Sigmoid colon (tissue), 7 donors: ENCODE measurements around the gene SUSD1. TPM values are rescaled to one million over a fixed set of nuclear protein-coding genes. Genes with fewer than 3 reads are reported as not detected.

Experiments used
- DNase-seq: peaks from one replicate; pipeline ENCODE4 v3.0.0-alpha.2; 2019
- H3K27ac ChIP-seq, 4 donors: fragments of 200-600 bp; sonication (generic); one replicate each; pipeline ENCODE4 v1.5.1; 2016 to 2019; ENCODE audit warnings: mild to moderate bottlenecking in 1 of 4
- H3K27me3 ChIP-seq, 3 donors: fragments of 200-600 bp; sonication (generic); one replicate each; pipeline ENCODE4 v1.5.1; 2019; ENCODE audit warnings: mild to moderate bottlenecking in 1 of 3
- H3K36me3 ChIP-seq, 4 donors: fragments of 200-600 bp; sonication (generic); one replicate each; pipeline ENCODE4 v1.5.1; 2016 to 2019
- H3K4me1 ChIP-seq, 4 donors: fragments of 200-600 bp; sonication (generic); one replicate each; pipeline ENCODE4 v1.5.1; 2017 to 2019
- H3K4me3 ChIP-seq, 4 donors: fragments of 200-600 bp; sonication (generic); one replicate each; pipeline ENCODE4 v1.5.1; 2017 to 2019; ENCODE audit warnings: mild to moderate bottlenecking in 2 of 4, moderate library complexity in 1 of 4
- H3K9me3 ChIP-seq, 4 donors: fragments of 200-600 bp in 3 of 4; sonication (generic) in 3 of 4; one replicate each; pipeline versions ENCODE4 v1.5.1 to v1.6.1; 2013 to 2019
- EP300 ChIP-seq, 4 donors: sonication (generic); formaldehyde crosslinking; IDR thresholded peaks; one replicate each; pipeline ENCODE4 v1.6.1; 2017; ENCODE audit warnings: antibody characterized with exemption in 4 of 4
- POLR2A ChIP-seq, 2 donors: fragments of 450-650 bp; IDR thresholded peaks; one replicate each; pipeline ENCODE4 v1.6.1; 2016; ENCODE audit warnings: antibody characterized with exemption in 2 of 2, mild to moderate bottlenecking in 2 of 2, moderate library complexity in 2 of 2
- POLR2AphosphoS5 ChIP-seq, 4 donors: sonication (generic); formaldehyde crosslinking; IDR thresholded peaks; one replicate each; pipeline ENCODE4 v1.6.1; 2017; ENCODE audit warnings: antibody characterized with exemption in 4 of 4
- WGBS, 2 donors: extraction: QIAGEN DNeasy Blood & Tissue Kit; methylation state at CpG; one replicate each; pipeline ENCODE4 v1.1.7; 2013; 5-methylcytosine and 5-hydroxymethylcytosine counted together
- intact Hi-C: fragments of 100-400 bp; cut with DNase I; formaldehyde crosslinking; loops from one replicate; pipeline ENCODE4 v1.15.1; 2023
- polyA plus RNA-seq, 3 donors: library from polyadenylated mRNA; stranded (reverse); fragments of 200-250 nt; gene quantifications; one replicate each; pipeline ENCODE4 v1.2.3, GENCODE V29; 2013
- total RNA-seq, 4 donors: library from RNA; depleted of rRNA; stranded (reverse); fragments of >200 nt; gene quantifications; one replicate each; pipeline ENCODE4 v1.1.0, GENCODE V29; 2016
- TF ChIP-seq, protein P1 (sequence below), 4 experiments: fragments of 450-650 bp in 3 of 4; fragments of 200-600 bp in 1 of 4; IDR thresholded peaks; one replicate each; pipeline ENCODE4 v1.5.1; 2016 to 2019; ENCODE audit warnings: antibody characterized with exemption in 4 of 4, mild to moderate bottlenecking in 3 of 4, moderate library complexity in 2 of 4
- donor health status: healthy with polysubstance abuse.
- donor health status: Bipolar disorder and iron deficiency.
- donor health status: healthy.

Gene SUSD1
- total and polyA plus RNA-seq, 7 donors: 1.8 to 10.7 (median 4.7) TPM

DNA sequence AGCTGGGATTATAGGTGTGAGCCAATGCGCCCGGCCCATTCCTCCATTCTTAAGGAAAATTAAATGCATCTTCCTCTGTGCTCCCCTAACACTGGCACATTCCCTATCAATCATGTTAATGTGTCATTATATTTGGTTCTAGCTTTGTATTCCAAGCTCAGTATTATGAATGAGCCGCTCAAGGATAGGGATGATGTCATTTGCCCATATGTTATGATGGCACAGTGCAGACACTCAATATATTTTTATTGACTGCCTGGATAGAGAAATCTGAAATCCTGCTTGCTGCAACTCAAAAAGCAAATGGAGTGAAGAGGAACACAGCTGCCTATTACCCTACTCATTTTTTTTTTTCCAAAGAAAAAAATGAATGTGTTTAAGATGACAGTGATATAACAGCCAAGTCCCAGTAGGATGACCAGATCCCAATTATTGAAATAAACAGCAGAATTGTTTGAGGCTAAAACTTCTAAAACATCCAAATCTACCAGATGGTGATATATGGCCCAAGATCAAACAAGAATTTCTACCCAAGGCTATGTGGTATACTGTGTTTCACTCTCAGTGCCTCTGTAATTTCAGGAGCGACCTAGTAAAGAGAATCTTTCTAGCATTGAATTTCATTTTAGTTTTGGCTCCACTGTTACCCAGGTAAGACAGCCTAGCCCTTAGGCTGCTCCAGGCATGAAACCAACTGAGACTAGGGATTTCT, 16.3 kb downstream of the SUSD1 start:
- no peaks in the 10 kb centered on the region for H3K9me3 ChIP-seq
- H3K4me3 ChIP-seq: no peak overlapping the region
- no peaks in the 10 kb centered on the region for H3K36me3 ChIP-seq
- WGBS, 2 donors: 77 to 91% methylated on average over 4 of the region's 4 CpGs
- H3K4me1 ChIP-seq: no peaks in the 10 kb centered on the region
- DNase-seq: no peak
- no peak overlapping the region for H3K27ac ChIP-seq
- H3K27me3 ChIP-seq: no peaks in the 10 kb centered on the region
- intact Hi-C loops: no loop called here
- TF ChIP-seq, protein P1, sequence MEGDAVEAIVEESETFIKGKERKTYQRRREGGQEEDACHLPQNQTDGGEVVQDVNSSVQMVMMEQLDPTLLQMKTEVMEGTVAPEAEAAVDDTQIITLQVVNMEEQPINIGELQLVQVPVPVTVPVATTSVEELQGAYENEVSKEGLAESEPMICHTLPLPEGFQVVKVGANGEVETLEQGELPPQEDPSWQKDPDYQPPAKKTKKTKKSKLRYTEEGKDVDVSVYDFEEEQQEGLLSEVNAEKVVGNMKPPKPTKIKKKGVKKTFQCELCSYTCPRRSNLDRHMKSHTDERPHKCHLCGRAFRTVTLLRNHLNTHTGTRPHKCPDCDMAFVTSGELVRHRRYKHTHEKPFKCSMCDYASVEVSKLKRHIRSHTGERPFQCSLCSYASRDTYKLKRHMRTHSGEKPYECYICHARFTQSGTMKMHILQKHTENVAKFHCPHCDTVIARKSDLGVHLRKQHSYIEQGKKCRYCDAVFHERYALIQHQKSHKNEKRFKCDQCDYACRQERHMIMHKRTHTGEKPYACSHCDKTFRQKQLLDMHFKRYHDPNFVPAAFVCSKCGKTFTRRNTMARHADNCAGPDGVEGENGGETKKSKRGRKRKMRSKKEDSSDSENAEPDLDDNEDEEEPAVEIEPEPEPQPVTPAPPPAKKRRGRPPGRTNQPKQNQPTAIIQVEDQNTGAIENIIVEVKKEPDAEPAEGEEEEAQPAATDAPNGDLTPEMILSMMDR (IDR thresholded peaks at IDR 0.05): no peak
- no peak for TF ChIP-seq EP300 (IDR thresholded peaks at IDR 0.05)
- TF ChIP-seq POLR2A (IDR thresholded peaks at IDR 0.05): no peak
- TF ChIP-seq POLR2AphosphoS5 (IDR thresholded peaks at IDR 0.05): no peak

GRCh38 chr9:112157961-112158360, 17.1 kb downstream of the SUSD1 start:
- DNase-seq: no peak
- TF ChIP-seq POLR2A (IDR thresholded peaks at IDR 0.05): no peak
- TF ChIP-seq EP300 (IDR thresholded peaks at IDR 0.05): no peak
- TF ChIP-seq, protein P1 (IDR thresholded peaks at IDR 0.05): no peak
- no peak for TF ChIP-seq POLR2AphosphoS5 (IDR thresholded peaks at IDR 0.05)
- 96% methylated on average over 5 of the region's 5 CpGs for WGBS, 2 donors
- no peaks in the 10 kb centered on the region for H3K36me3 ChIP-seq
- H3K4me3 ChIP-seq: no peak overlapping the region
- no peaks in the 10 kb centered on the region for H3K4me1 ChIP-seq
- intact Hi-C loops: no loop called here
- H3K9me3 ChIP-seq: no peaks in the 10 kb centered on the region
- no peaks in the 10 kb centered on the region for H3K27me3 ChIP-seq
- no peak overlapping the region for H3K27ac ChIP-seq

DNA sequence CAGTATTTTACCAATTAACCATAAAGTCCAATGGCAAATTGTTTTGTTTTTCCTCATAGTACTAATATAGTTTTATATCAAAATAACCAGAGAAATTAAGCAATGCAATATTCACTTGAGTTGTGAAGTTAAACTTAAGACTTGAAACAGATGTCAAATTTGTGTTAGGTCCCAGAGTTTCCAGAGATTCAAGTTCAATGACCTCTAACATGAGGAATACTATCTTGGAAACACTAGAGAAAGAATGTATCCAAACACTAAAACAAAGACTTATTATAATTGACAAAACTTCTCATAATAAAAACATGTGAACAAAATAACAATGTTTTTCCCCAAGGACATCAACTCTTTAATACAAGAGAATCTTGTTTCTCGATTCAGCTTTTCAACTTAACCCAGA, 18.0 kb downstream of the SUSD1 start:
- TF ChIP-seq EP300 (IDR thresholded peaks at IDR 0.05): no peak
- TF ChIP-seq, protein P1 (IDR thresholded peaks at IDR 0.05): no peak
- TF ChIP-seq POLR2AphosphoS5 (IDR thresholded peaks at IDR 0.05): no peak
- TF ChIP-seq POLR2A (IDR thresholded peaks at IDR 0.05): no peak
- intact Hi-C loops: no loop called here
- no peak overlapping the region for H3K27ac ChIP-seq
- 83 to 85% methylated on average over 1 of the region's 1 CpG for WGBS, 2 donors
- DNase-seq: no peak
- H3K4me3 ChIP-seq: no peak overlapping the region
- H3K27me3 ChIP-seq: no peaks in the 10 kb centered on the region
- no peaks in the 10 kb centered on the region for H3K4me1 ChIP-seq
- no peaks in the 10 kb centered on the region for H3K36me3 ChIP-seq
- H3K9me3 ChIP-seq: no peaks in the 10 kb centered on the region

- 92 to 94% methylated on average over 10 of the region's 10 CpGs for WGBS, 2 donors
- Histone ChIP-seq H3K36me3 (no peaks in the 10 kb centered on the region), H3K27ac (no peak overlapping the region), H3K4me1 (no peaks in the 10 kb centered on the region), H3K27me3 (no peaks in the 10 kb centered on the region), H3K4me3 (no peak overlapping the region), H3K9me3 (no peaks in the 10 kb centered on the region)
- TF ChIP-seq POLR2A (IDR thresholded peaks at IDR 0.05) (no peak), EP300 (IDR thresholded peaks at IDR 0.05) (no peak), POLR2AphosphoS5 (IDR thresholded peaks at IDR 0.05) (no peak)
- TF ChIP-seq, protein P1 (IDR thresholded peaks at IDR 0.05): no peak
- intact Hi-C loops: no loop called here
- no peak for DNase-seq
Observed at GRCh38 chr9:112149211-112149610, 25.9 kb downstream of the SUSD1 start.

DNA sequence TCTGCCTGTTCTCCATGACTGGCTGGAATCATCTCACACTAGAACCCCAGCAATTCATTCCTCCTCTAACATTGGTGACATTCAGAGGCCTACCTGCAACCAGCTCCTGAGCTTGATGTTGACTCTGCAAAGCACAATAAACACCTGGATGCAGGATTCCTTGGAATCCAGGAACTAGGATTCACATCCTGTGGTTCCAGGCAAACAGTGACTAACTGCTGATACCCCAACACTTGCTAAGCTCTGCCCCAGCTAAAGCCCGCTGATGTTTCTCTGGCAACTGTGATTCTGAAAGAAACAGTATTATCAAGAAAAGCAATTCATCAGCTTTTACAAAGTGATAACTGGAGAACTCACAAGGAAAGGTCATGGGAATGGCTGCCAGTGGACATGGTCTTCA, 29.2 kb downstream of the SUSD1 start:
- DNase-seq: no peak
- TF ChIP-seq, protein P1 (IDR thresholded peaks at IDR 0.05): no peak
- TF ChIP-seq POLR2A (IDR thresholded peaks at IDR 0.05) (no peak), EP300 (IDR thresholded peaks at IDR 0.05) (no peak), POLR2AphosphoS5 (IDR thresholded peaks at IDR 0.05) (no peak)
- 93 to 99% methylated on average over 1 of the region's 1 CpG for WGBS, 2 donors
- intact Hi-C loops: no loop called here
- H3K4me3 ChIP-seq: no peak overlapping the region
- H3K27ac ChIP-seq: no peak overlapping the region
- no peaks in the 10 kb centered on the region for H3K27me3 ChIP-seq
- no peaks in the 10 kb centered on the region for H3K36me3 ChIP-seq
- H3K4me1 ChIP-seq: no peaks in the 10 kb centered on the region
- no peaks in the 10 kb centered on the region for H3K9me3 ChIP-seq
